PC-3 (cell line): ENCODE measurements around the gene CHD3.

Source experiments
- CTCF ChIP-seq: fragments of 300-600 bp; sonication (generic); conservative IDR thresholded peaks from 2 replicates; pipeline ENCODE4 v1.5.1; 2017; ENCODE audit warnings: antibody characterized with exemption, low read depth, mild to moderate bottlenecking, low read length
- EZH2 ChIP-seq: fragments of 300-600 bp; sonication (generic); IDR thresholded peaks from one replicate; pipeline ENCODE4 v1.6.1; 2017; ENCODE audit warnings: antibody characterized with exemption, mild to moderate bottlenecking, low read length; ENCODE audit not compliant: unreplicated experiment

- 0 out of 2 replicates have a peak, but pooled peaks have one; percentile 10 for TF ChIP-seq CTCF
- no peak for TF ChIP-seq EZH2
Measured at GRCh38 chr17:7887038-7887481, 1.5 kb upstream of the CHD3 start.
